A549 (cell line): Measurements from ENCODE around the gene ASPHD2.

Source experiments
- BHLHE40 ChIP-seq: IDR thresholded peaks from 2 replicates; pipeline ENCODE4 v1.6.1; 2012; ENCODE audit warnings: low read depth, low read length, inconsistent platforms
- CEBPB ChIP-seq, 2 experiments: fragments of >200 bp in 1 of 2; sonication (Bioruptor Twin) in 1 of 2; formaldehyde crosslinking in 1 of 2; IDR thresholded peaks; 2 replicates each; pipeline ENCODE4 v1.6.1; 2012 to 2016
- HDAC2 ChIP-seq: fragments of 200-600 bp; sonication (generic); IDR thresholded peaks from 2 replicates; pipeline ENCODE4 v1.6.1; 2016
- POLR2A ChIP-seq: IDR thresholded peaks from 2 replicates; pipeline ENCODE4 v1.6.1; 2012; ENCODE audit warnings: mild to moderate bottlenecking, low read length
- RAD21 ChIP-seq, 2 experiments: fragments of >200 bp in 1 of 2; sonication (Bioruptor Twin) in 1 of 2; formaldehyde crosslinking in 1 of 2; IDR thresholded peaks in 1 of 2; conservative IDR thresholded peaks in 1 of 2; 2 replicates in 1 of 2; 3 replicates in 1 of 2; pipeline ENCODE4 v1.6.1; 2012 to 2018; ENCODE audit warnings: inconsistent platforms in 1 of 2
- SREBF2 ChIP-seq: fragments of 450-650 bp; IDR thresholded peaks from 2 replicates; pipeline ENCODE4 v1.6.1; 2014; ENCODE audit warnings: mild to moderate bottlenecking, moderate library complexity
- TF ChIP-seq, protein P1 (sequence below): fragments of 250-450 bp; sonication (Bioruptor Pico); IDR thresholded peaks from 2 replicates; pipeline ENCODE4 v1.5.0; 2020; ENCODE audit warnings: low read depth, mild to moderate bottlenecking, moderate library complexity
- TF ChIP-seq, protein P2 (sequence below): fragments of >200 bp; sonication (Bioruptor Twin); formaldehyde crosslinking; IDR thresholded peaks from 3 replicates; pipeline ENCODE4 v1.5.1; 2016

DNA sequence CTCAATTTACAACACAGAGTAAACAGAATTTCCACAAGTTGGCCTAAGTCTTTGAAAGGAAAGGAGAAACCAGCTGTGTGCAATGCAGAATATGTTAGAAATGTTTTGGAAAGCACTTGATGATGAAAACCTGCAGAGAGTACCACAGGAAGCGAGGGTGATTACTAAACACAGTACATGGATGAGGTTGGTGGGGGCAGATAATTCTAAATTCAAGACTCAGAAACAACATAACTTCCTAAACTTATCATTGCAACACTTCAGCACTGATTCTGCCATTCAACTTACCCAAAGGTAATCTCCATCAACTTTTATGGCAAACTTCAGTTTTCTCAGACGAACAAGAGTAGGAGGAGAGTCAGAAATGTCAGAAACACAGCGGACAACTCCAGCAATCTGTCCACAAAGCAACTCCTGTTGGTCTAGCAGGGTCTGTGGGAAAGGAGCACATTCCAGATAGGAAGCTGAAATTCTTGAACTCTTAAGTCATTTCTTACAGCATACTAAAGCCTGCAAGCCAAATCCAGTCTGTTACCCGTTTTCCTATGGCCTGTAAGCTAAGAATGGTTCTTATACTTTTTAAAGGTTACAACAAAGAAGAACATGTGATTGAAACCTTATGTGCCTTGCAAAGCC lies 47.8 kb downstream of the ASPHD2 start:
- TF ChIP-seq HDAC2, result no peak
- TF ChIP-seq, protein P1, sequence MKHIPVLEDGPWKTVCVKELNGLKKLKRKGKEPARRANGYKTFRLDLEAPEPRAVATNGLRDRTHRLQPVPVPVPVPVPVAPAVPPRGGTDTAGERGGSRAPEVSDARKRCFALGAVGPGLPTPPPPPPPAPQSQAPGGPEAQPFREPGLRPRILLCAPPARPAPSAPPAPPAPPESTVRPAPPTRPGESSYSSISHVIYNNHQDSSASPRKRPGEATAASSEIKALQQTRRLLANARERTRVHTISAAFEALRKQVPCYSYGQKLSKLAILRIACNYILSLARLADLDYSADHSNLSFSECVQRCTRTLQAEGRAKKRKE (CRISPR knock-in tag), result no peak
- TF ChIP-seq SREBF2, result no peak
- TF ChIP-seq CEBPB (IDR thresholded peaks at IDR 0.05), result no peak
- TF ChIP-seq, protein P2, sequence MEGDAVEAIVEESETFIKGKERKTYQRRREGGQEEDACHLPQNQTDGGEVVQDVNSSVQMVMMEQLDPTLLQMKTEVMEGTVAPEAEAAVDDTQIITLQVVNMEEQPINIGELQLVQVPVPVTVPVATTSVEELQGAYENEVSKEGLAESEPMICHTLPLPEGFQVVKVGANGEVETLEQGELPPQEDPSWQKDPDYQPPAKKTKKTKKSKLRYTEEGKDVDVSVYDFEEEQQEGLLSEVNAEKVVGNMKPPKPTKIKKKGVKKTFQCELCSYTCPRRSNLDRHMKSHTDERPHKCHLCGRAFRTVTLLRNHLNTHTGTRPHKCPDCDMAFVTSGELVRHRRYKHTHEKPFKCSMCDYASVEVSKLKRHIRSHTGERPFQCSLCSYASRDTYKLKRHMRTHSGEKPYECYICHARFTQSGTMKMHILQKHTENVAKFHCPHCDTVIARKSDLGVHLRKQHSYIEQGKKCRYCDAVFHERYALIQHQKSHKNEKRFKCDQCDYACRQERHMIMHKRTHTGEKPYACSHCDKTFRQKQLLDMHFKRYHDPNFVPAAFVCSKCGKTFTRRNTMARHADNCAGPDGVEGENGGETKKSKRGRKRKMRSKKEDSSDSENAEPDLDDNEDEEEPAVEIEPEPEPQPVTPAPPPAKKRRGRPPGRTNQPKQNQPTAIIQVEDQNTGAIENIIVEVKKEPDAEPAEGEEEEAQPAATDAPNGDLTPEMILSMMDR, result no peak
- no peak for TF ChIP-seq RAD21 (conservative IDR thresholded peaks at IDR 0.05 in 1 of 2, IDR thresholded peaks at IDR 0.05 in 1 of 2)
- no peak for TF ChIP-seq BHLHE40
- no peak for TF ChIP-seq POLR2A
